PC-3 (cell line): Measurements from ENCODE around the gene KIAA1217. TPM values are rescaled to one million over a fixed set of nuclear protein-coding genes. Genes with fewer than 3 reads are reported as not detected.

Source experiments
- ATAC-seq: fragments of 200-7000 bp; cut with Tn5 transposase; 2 replicates; pipeline ENCODE4 v1.9.1; 2020; ENCODE audit warnings: mild to moderate bottlenecking, moderate library complexity
- BruUV-seq: library from RNA; stranded (reverse); fragments of 400-500 nt; replicated peaks from 2 replicates; lab custom pipeline; 2021; lab: Mats Ljungman, UMichigan
- CTCF ChIA-PET: fragments of 300-600 bp; sonication (Branson Sonifier 250); formaldehyde crosslinking; loops from one replicate; lab custom pipeline; 2022; ENCODE audit warnings: antibody characterized with exemption; lab: Charles Lee
- POLR2A ChIA-PET: fragments of 300-600 bp; sonication (Branson Sonifier 250); formaldehyde crosslinking; loops from one replicate; lab custom pipeline; 2022; ENCODE audit warnings: antibody characterized with exemption; ENCODE audit not compliant: unreplicated experiment; lab: Charles Lee
- DNase-seq: peaks from one replicate; pipeline ENCODE4 v3.0.0-alpha.2; 2015
- H2AFZ ChIP-seq: fragments of 300-600 bp; sonication (generic); 2 replicates; pipeline ENCODE4 v1.6.0; 2016; ENCODE audit warnings: antibody characterized with exemption, low read length
- H3F3A ChIP-seq: fragments of 300-600 bp; sonication (generic); one replicate; pipeline ENCODE4 v1.6.0; 2017; ENCODE audit warnings: antibody characterized with exemption, low read length, control low read depth, mild to moderate bottlenecking; ENCODE audit not compliant: unreplicated experiment
- H3K27ac ChIP-seq: fragments of 300-600 bp; sonication (generic); 2 replicates; pipeline ENCODE4 v1.5.1; 2016; ENCODE audit warnings: mild to moderate bottlenecking, low read length
- H3K27me3 ChIP-seq: fragments of 300-600 bp; sonication (generic); 2 replicates; pipeline ENCODE4 v1.6.1; 2016; ENCODE audit warnings: low read length, mixed read lengths
- H3K36me3 ChIP-seq: fragments of 300-600 bp; sonication (generic); 2 replicates; pipeline ENCODE4 v1.6.1; 2016; ENCODE audit warnings: low read depth, mixed run types, low read length, mixed read lengths
- H3K4me1 ChIP-seq: fragments of 300-600 bp; sonication (generic); 2 replicates; pipeline ENCODE4 v1.5.1; 2016; ENCODE audit warnings: low read length; ENCODE audit not compliant: insufficient read depth
- H3K4me2 ChIP-seq: fragments of 300-600 bp; sonication (generic); 2 replicates; pipeline ENCODE4 v1.6.0; 2016; ENCODE audit warnings: low read length
- H3K4me3 ChIP-seq: fragments of 300-600 bp; sonication (generic); 2 replicates; pipeline ENCODE4 v1.5.1; 2016; ENCODE audit warnings: mild to moderate bottlenecking, low read length, mixed read lengths
- H3K79me2 ChIP-seq: fragments of 300-600 bp; sonication (generic); 2 replicates; pipeline ENCODE4 v1.6.1; 2017; ENCODE audit warnings: low read length, mixed read lengths
- H3K9ac ChIP-seq: fragments of 300-600 bp; sonication (generic); 2 replicates; pipeline ENCODE4 v1.6.0; 2016; ENCODE audit warnings: mild to moderate bottlenecking, low read length
- H3K9me2 ChIP-seq: fragments of 300-600 bp; sonication (generic); replicated peaks from 2 replicates; pipeline ENCODE4 v1.6.1; 2016; ENCODE audit warnings: mixed run types, low read length, mixed read lengths
- H3K9me3 ChIP-seq: fragments of 300-600 bp; sonication (generic); 2 replicates; pipeline ENCODE4 v1.6.1; 2016; ENCODE audit warnings: low read length, mixed read lengths
- H4K20me1 ChIP-seq: fragments of 300-600 bp; sonication (generic); 2 replicates; pipeline ENCODE4 v1.6.1; 2016; ENCODE audit warnings: low read length, mixed read lengths
- CTCF ChIP-seq: fragments of 300-600 bp; sonication (generic); conservative IDR thresholded peaks from 2 replicates; pipeline ENCODE4 v1.5.1; 2017; ENCODE audit warnings: antibody characterized with exemption, low read depth, mild to moderate bottlenecking, low read length
- EZH2 ChIP-seq: fragments of 300-600 bp; sonication (generic); IDR thresholded peaks from one replicate; pipeline ENCODE4 v1.6.1; 2017; ENCODE audit warnings: antibody characterized with exemption, mild to moderate bottlenecking, low read length; ENCODE audit not compliant: unreplicated experiment
- EZH2phosphoT487 ChIP-seq: fragments of 300-600 bp; sonication (generic); IDR thresholded peaks from 2 replicates; pipeline ENCODE4 v1.6.1; 2018; ENCODE audit warnings: mild to moderate bottlenecking, antibody characterized with exemption, low read length, borderline replicate concordance
- intact Hi-C: fragments of 100-400 bp; cut with micrococcal nuclease; formaldehyde crosslinking; loops from 2 replicates; pipeline ENCODE4 v1.9.0; 2023
- total RNA-seq: library from RNA; depleted of rRNA; stranded (reverse); fragments of >200 nt; gene quantifications from 2 replicates; pipeline ENCODE4 v1.2.3, GENCODE V29; 2014

KIAA1217 gene
- total RNA-seq, 1 experiment from 2014 or later, result 16.0 TPM

- POLR2A ChIA-PET, result no interaction called here
- CTCF ChIA-PET, result no interaction called here
- BruUV-seq, result no TSS peak
Observed at GRCh38 chr10:24231200-24231599, 22.3 kb downstream of the KIAA1217 start.

GRCh38 chr10:24234784-24235183 lies 25.8 kb downstream of the KIAA1217 start:
- H3K4me2 ChIP-seq, result no peak overlapping the region
- H3K9me2 ChIP-seq, result no peaks in the 10 kb centered on the region
- H3K9me3 ChIP-seq, result no peaks in the 10 kb centered on the region
- BruUV-seq, result no TSS peak
- no peak overlapping the region for H3K4me3 ChIP-seq
- no peaks in the 10 kb centered on the region for H3K79me2 ChIP-seq
- no peak overlapping the region for H3K9ac ChIP-seq
- no peak for TF ChIP-seq EZH2phosphoT487
- TF ChIP-seq EZH2, result no peak
- no peak for TF ChIP-seq CTCF
- CTCF ChIA-PET, result no interaction called here
- peaks cover 17% of the 10 kb centered on the region for H3K4me1 ChIP-seq
- ATAC-seq, result no peak
- no peaks in the 10 kb centered on the region for H3K36me3 ChIP-seq
- H4K20me1 ChIP-seq, result no peaks in the 10 kb centered on the region
- no peak overlapping the region for H3K27ac ChIP-seq
- no peaks in the 10 kb centered on the region for H3F3A ChIP-seq
- POLR2A ChIA-PET, result no interaction called here
- DNase-seq, result no peak
- no peak overlapping the region for H2AFZ ChIP-seq
- H3K27me3 ChIP-seq, result no peaks in the 10 kb centered on the region
- intact Hi-C loops, result no loop called here

More at GRCh38 chr10:24231200-24231599, 22.3 kb downstream of the KIAA1217 start:
- no peaks in the 10 kb centered on the region for H3F3A ChIP-seq
- no peak overlapping the region for H3K27ac ChIP-seq
- H3K27me3 ChIP-seq, result no peaks in the 10 kb centered on the region
- H3K4me2 ChIP-seq, result no peak overlapping the region
- no peaks in the 10 kb centered on the region for H4K20me1 ChIP-seq
- DNase-seq (no peak), ATAC-seq (no peak)
- no peaks in the 10 kb centered on the region for H3K4me1 ChIP-seq
- H2AFZ ChIP-seq, result no peak overlapping the region
- H3K9ac ChIP-seq, result no peak overlapping the region
- intact Hi-C loops, result no loop called here
- H3K9me3 ChIP-seq, result no peaks in the 10 kb centered on the region
- TF ChIP-seq CTCF (no peak), EZH2 (no peak), EZH2phosphoT487 (no peak)
- H3K79me2 ChIP-seq, result no peaks in the 10 kb centered on the region
- no peaks in the 10 kb centered on the region for H3K36me3 ChIP-seq
- H3K4me3 ChIP-seq, result no peak overlapping the region
- no peaks in the 10 kb centered on the region for H3K9me2 ChIP-seq

- H2AFZ ChIP-seq, result no peak overlapping the region
- no peaks in the 10 kb centered on the region for H4K20me1 ChIP-seq
- H3K27ac ChIP-seq, result no peak overlapping the region
- no peaks in the 10 kb centered on the region for H3K9me3 ChIP-seq
- no peak for DNase-seq
- POLR2A ChIA-PET, result no interaction called here
- no peaks in the 10 kb centered on the region for H3K36me3 ChIP-seq
- no peaks in the 10 kb centered on the region for H3K79me2 ChIP-seq
- H3K9me2 ChIP-seq, result no peaks in the 10 kb centered on the region
- no peaks in the 10 kb centered on the region for H3K27me3 ChIP-seq
- CTCF ChIA-PET, result no interaction called here
- no peak for ATAC-seq
- no peaks in the 10 kb centered on the region for H3F3A ChIP-seq
- intact Hi-C loops, result no loop called here
- TF ChIP-seq EZH2, result no peak
- TF ChIP-seq CTCF, result no peak
- no peak for TF ChIP-seq EZH2phosphoT487
- no TSS peak for BruUV-seq
- H3K9ac ChIP-seq, result no peak overlapping the region
- H3K4me2 ChIP-seq, result no peak overlapping the region
- no peak overlapping the region for H3K4me3 ChIP-seq
- H3K4me1 ChIP-seq, result peaks cover 21% of the 10 kb centered on the region
Observed at GRCh38 chr10:24235471-24235870, 26.5 kb downstream of the KIAA1217 start.
